ENCODE data around the gene KIF12.
"Not testable (repeated sequence)": the region's sequence is repeated elsewhere in the genome, so short reads cannot be mapped to it uniquely, and the experiment has no call there.

KIF12 gene

GRCh38 chr9:114098936-114099668, at the start of gene KIF12:
KIF12 (minus strand) TSS chr9:114099292; CDS start chr9:114099276, 16 bp downstream.
- no peak for DNase-seq (ENCODE audit: low read depth)

DNA sequence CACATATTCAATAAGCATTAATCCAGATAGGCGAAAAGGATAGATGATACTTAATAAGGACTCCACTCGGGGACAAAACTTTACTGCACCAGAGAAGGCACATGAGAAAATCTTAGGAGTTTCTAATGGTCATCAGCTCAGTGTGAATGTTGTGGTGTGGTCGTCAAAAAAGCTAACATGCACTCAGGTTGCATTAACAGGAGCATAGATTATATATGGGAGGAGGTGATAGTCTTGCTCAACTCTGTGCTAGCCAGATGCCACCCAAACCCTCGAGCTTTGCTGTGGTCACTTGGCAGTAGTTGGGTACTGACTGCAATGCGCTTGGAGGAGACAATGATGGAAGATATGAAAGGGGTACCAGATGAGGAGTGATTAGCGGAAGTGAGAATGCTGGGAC, 47.6 kb upstream of the KIF12 start:
- no peak for DNase-seq (ENCODE audit: low read depth)

GRCh38 chr9:114143234-114143633, 44.1 kb upstream of the KIF12 start:
- no peak for DNase-seq (ENCODE audit: low read depth)

- DNase-seq (ENCODE audit: low read depth), result no peak
Observed at GRCh38 chr9:114141553-114142402, 42.7 kb upstream of the KIF12 start.

DNA sequence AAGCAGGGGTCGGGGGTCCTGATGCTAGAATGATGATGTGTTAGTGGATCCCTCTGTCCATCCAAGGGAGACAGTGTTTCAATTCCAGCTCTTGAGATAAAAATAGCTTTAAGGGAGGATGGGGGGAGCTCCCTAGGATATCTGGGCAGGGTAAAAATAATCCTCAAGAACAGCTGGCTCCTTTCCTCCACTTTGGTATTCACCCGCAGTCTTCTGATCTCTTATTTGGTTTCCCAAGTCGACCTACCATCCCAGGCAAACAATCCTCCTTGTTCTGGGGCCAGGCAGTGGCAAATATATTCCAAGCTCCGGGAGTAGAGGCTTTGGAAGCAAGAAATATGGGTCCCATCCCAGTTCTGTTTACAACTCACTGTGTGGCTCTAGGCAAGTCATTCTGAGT, 41.8 kb upstream of the KIF12 start:
- no peak for DNase-seq (ENCODE audit: low read depth)

DNA sequence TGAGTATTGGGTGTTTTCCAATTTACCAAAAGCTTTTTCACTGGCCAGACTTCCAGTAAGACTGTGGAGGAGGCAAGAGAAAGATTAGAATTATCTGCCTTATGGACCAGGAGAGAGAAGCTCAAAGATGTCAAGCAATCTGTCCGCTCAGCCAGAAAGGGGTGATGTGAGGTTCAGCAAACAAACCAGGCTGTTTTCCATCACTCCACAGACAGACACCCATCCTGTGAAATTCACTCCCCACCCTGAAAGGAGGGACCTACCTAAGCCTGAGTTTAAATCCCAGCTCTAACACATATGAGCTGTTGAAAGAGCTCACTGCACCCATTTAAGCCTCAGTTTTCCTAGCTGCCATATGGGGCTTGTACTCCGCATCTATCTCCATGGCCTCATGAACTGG, 41.3 kb upstream of the KIF12 start:
- DNase-seq (ENCODE audit: low read depth), result no peak

GRCh38 chr9:114139071-114139470, 40.0 kb upstream of the KIF12 start:
- DNase-seq (ENCODE audit: low read depth), result no peak

DNA sequence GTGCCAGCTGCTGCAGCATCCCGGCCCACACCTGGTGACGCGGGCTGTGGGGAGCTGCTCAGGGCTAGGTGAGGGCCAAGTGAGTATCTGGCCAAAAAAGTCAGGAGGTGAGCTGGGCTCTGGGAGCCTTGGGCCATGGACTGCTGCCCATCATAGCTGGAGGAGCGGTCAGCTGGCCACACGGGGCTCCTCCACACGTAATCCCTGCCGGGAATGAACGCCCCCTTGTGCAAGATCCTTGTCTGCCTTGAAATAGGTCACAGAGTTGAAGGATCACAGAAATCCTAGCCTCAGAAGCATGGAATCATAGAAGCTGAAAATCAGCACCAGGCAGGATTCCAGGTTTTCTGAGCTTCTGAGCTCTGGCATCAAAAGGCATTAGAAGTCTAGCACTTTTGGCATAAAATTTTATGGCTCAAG, 39.5 kb upstream of the KIF12 start:
- DNase-seq (ENCODE audit: low read depth), result no peak

GRCh38 chr9:114137831-114138230, 38.7 kb upstream of the KIF12 start:
- no peak for DNase-seq (ENCODE audit: low read depth)

DNA sequence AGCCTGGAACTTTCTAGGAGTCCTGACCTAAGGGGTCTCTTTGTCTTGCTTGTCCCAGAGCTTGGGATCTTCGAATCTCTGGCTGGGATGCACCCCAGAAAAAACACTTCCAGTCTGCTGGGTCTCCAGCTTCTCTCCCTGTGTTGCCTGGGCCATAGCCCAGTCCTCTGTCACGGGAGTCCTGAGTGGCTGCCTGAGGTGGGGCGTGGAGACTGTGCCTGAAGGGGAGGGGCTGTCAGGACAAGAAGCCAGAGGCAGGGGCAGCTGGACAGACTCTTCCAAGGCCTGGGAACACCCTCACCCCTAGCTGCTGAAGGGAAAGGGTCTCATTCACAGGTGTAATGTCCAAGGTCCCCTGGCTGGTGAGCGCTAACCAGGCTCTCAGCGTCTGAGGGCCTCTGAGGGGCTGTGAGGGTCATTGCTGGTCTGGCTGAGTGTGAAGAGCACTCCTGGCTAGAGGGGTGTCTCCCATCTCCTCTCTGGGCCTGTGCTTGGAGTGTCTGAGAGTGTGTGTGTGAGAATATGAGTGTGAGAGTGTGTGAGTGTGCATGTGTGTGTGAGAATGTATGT, 35.8 kb upstream of the KIF12 start:
- DNase-seq (ENCODE audit: low read depth), result no peak

GRCh38 chr9:114132550-114132918, 33.4 kb upstream of the KIF12 start:
- DNase-seq (ENCODE audit: low read depth), result no peak

DNA sequence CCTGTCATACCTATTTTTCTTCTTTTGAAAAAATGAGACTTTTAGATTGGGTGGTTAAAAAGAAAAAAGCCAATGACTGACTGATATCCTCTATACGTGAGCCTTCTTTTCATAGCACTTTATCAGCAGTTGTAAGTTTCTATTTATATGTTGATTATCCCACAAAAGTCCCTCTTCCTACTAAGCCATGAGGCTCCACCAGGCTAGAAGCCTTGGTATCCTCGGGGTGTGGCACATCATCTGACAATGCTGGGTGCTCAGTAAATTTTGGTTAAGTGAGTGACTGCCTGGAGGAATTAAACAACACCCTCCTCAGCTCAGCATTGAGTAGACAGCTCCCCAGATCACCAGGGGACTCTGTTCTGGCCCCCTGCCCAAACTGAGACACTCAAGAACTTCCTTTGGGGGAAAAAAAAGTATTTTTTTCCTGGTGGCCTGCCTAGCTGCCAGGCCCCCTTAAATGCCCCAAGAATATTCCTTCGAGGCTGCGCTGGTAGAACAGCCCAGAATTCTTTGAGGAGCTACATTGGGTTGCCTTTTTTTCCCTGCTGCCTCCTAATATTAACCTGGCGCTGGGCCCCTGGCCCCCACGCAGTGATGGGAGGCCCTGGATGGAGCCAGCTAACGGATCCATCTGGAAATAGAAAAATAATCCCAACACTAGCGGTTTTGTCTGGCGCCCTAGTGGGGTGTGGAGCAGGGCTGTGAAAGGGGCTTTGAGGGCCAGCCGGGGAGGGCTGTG, 32.9 kb upstream of the KIF12 start:
- DNase-seq (ENCODE audit: low read depth), result no peak

- DNase-seq (ENCODE audit: low read depth), result no peak
Observed at GRCh38 chr9:114130624-114131277, 31.7 kb upstream of the KIF12 start.

- no peak for DNase-seq (ENCODE audit: low read depth)
Observed at GRCh38 chr9:114130141-114130540, 31.0 kb upstream of the KIF12 start.

DNA sequence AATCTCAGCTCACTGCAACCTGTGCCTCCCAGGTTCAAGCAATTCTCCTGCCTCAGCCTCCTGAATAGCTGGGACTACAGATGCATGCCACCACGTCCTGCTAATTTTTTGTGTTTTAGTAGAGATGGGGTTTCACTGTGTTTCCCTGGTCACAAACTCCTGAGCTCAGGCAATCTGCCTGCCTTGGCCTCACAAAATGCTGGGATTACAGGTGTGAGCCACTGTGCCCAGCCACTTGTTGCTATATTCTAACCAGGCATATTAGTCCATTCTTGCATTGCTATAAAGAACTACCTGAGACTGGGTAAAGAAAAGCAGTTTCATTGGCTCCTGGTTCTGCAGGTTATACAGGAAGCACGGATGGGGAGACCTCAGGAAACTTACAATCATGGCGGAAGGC, 29.7 kb upstream of the KIF12 start:
- not testable (repeated sequence) for DNase-seq (ENCODE audit: low read depth)

DNA sequence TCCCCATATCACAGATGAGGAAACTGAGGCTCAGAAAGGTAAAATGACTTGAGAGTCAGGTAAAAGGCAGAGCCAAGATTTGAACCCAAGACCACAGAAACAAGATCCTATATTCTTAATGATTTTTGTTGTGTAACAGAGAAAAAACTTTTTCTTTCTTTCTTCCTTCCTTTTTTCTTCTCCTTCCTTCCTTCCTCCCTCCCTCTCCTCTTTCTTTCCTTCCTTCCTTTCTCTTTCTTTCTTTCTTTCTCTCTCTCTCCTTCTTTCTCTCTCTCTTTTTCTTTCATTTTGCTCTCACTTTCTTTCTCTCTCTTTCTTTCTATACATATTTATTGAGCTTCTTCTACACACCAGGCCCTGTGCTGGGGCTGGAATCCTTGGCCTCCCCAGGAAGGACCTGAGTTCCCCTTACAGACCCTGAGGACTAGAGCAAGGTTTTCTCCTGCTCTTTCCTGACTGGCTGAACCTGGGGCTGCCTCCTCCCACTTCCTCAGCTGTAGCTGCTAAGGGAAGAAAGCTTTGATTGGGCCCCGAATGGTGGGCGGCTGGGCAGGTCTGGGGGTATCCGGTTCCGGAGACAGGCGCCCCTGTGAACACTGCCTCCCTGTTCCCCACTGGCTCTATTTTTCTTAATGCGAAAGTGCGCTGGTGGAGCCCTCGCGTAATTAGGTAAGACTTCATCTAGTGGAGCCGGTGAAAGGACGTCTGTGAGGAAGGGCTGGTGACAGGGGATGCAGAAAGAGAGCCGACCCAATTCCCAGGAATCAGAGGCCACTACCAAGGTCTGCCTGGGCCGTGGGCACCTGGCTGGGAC, 27.4 kb upstream of the KIF12 start:
- no peak for DNase-seq (ENCODE audit: low read depth)

DNA sequence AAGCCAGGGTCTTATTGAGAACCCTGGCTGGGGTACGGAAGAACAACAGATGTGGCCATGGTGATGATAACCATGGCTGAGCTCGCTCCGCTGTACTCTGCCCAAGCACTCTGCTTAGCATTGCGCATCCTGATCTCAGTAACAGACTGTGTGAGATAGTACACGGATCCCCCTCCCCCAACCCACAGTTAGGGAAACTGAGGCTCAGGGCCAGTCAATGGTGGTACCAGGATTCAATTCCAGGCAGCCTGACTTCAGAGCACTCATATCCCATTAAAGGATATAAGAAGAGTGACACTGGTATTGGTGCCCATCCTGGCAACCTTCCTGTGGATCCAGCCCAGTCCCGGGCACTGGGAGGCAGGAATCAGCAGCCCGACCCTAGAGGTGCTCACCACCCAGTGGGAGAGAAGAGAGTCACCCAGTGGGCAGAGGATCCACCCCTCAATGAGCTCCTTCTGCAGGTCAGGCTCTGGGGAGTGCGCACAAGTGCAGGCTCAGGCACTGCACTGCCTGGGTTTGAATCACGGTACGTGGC, 26.5 kb upstream of the KIF12 start:
- no peak for DNase-seq (ENCODE audit: low read depth)

- DNase-seq (ENCODE audit: low read depth), result no peak
Observed at GRCh38 chr9:114124666-114125475, 25.8 kb upstream of the KIF12 start.

GRCh38 chr9:114124138-114124537, 25.0 kb upstream of the KIF12 start:
- DNase-seq (ENCODE audit: low read depth), result no peak
